Ascending aorta (tissue), 2 donors: ENCODE measurements around the gene SDF2. TPM values are rescaled to one million over a fixed set of nuclear protein-coding genes. Genes with fewer than 3 reads are reported as not detected.
"Not testable (repeated sequence)": the region's sequence is repeated elsewhere in the genome, so short reads cannot be mapped to it uniquely, and the experiment has no call there.

Source experiments
- DNase-seq, 2 donors: peaks; one replicate each; pipeline ENCODE4 v3.0.0-alpha.2; 2019; ENCODE audit warnings: low spot score in 2 of 2
- H3K27ac ChIP-seq, 2 donors: fragments of 200-600 bp; sonication (generic); one replicate each; pipeline ENCODE4 v1.5.1; 2016 to 2017; ENCODE audit warnings: mild to moderate bottlenecking in 1 of 2
- H3K27me3 ChIP-seq: fragments of 200-600 bp; sonication (generic); one replicate; pipeline ENCODE4 v1.5.1; 2017
- H3K36me3 ChIP-seq, 2 donors: fragments of 200-600 bp; sonication (generic); one replicate each; pipeline ENCODE4 v1.5.1; 2016
- H3K4me1 ChIP-seq, 2 donors: fragments of 200-600 bp; sonication (generic); one replicate each; pipeline ENCODE4 v1.5.1; 2016 to 2017; ENCODE audit warnings: mild to moderate bottlenecking in 1 of 2
- H3K4me3 ChIP-seq, 2 donors: fragments of 200-600 bp; sonication (generic); one replicate each; pipeline ENCODE4 v1.5.1; 2016 to 2017; ENCODE audit warnings: mild to moderate bottlenecking in 1 of 2
- H3K9me3 ChIP-seq, 2 donors: fragments of 200-600 bp; sonication (generic); one replicate each; pipeline ENCODE4 v1.5.1; 2016
- intact Hi-C: fragments of 100-400 bp; cut with DNase I; formaldehyde crosslinking; loops from one replicate; pipeline ENCODE4 v1.15.1; 2023
- total RNA-seq: library from RNA; depleted of rRNA; stranded (reverse); fragments of >200 nt; gene quantifications from one replicate; pipeline ENCODE4 v1.1.0, GENCODE V29; 2016
- TF ChIP-seq, protein P1 (sequence below), 3 experiments: fragments of 200-600 bp in 2 of 3; fragments of 450-650 bp in 1 of 3; sonication (generic) in 2 of 3; IDR thresholded peaks; one replicate each; pipeline ENCODE4 v1.5.1; 2016 to 2019; ENCODE audit warnings: antibody characterized with exemption in 3 of 3, mild to moderate bottlenecking in 1 of 3, moderate library complexity in 1 of 3

Gene SDF2
- total RNA-seq, 1 donor from 2014 or later: 51.9 TPM

DNA sequence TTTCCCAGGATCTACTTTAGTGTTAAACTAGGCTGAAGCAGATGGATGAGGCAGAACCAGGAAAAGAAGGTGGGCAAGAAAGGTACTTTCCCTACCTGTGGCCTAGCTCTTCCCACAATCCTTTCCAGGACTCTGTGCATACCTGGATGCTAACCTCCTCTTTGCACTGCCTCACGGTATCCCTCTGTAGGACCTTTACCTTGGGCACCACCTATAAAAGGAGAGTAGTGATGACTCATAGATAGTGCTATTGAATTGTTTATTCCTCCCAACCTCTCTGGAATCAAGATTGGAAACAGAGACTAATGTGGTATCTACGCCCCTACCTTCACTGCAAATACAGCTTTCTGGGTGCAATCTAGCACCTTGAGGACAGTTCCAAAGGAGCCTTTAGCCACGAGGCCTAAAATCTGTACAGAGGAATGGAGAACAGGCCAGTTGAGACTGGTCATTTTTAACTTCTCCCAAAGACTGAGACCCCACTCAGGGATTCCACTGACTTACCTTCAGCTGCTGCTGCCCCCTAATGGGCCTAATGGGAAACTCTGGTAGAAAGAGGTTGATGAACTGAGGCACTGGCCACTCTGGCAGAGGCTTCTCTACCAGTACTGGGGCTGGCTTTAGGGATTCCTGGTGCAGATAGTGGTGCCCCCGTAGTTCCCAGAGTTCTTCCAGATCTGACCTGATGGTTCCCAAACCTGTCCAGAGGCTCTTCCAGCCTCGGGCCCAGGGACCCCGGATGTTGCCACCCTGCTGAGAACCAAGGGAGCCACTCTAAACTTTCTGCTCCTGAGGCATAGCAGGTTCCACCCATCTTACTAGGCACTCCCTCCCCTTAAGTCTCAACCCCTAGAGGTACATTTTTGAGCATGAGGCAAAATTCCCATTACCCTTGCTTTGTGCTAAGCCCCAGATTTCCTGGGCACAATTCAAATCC is 48.5 kb downstream of the SDF2 start:
- Histone ChIP-seq H3K27ac (no peak overlapping the region), H3K27me3 (no peaks in the 10 kb centered on the region), H3K4me3 (no peak overlapping the region), H3K4me1 (no peaks in the 10 kb centered on the region), H3K9me3 (no peaks in the 10 kb centered on the region), H3K36me3 (peaks cover 41 to 43% of the 10 kb centered on the region in 2 donors)
- intact Hi-C loops: loop anchor here (2.0 kb wide), 1 partner anchor 64 kb away; no protein-coding TSS in a partner anchor
- no peak for DNase-seq
- TF ChIP-seq, protein P1, sequence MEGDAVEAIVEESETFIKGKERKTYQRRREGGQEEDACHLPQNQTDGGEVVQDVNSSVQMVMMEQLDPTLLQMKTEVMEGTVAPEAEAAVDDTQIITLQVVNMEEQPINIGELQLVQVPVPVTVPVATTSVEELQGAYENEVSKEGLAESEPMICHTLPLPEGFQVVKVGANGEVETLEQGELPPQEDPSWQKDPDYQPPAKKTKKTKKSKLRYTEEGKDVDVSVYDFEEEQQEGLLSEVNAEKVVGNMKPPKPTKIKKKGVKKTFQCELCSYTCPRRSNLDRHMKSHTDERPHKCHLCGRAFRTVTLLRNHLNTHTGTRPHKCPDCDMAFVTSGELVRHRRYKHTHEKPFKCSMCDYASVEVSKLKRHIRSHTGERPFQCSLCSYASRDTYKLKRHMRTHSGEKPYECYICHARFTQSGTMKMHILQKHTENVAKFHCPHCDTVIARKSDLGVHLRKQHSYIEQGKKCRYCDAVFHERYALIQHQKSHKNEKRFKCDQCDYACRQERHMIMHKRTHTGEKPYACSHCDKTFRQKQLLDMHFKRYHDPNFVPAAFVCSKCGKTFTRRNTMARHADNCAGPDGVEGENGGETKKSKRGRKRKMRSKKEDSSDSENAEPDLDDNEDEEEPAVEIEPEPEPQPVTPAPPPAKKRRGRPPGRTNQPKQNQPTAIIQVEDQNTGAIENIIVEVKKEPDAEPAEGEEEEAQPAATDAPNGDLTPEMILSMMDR (IDR thresholded peaks at IDR 0.05): peak; percentile 43 to 67 (median 46)

DNA sequence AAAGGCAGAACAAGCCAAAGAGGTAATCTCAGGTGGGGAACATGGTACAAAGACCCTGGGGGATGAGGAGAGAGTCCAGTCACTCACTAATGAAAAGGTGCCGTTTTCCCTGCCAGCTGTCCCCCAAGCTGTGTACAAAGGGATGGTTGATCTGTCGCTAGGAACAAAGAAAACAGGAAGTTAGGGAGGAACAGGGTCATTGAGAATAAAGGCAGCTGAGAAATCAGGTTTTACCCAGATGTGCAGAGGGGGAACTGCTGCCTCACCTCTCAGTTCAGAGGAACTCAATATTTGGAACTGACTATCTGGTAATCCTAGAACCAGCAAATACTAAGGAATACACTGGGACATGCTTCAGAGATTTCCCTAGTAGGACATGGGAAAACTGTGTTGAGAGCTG is 49.2 kb downstream of the SDF2 start:
- TF ChIP-seq, protein P1 (IDR thresholded peaks at IDR 0.05): no peak
- Histone ChIP-seq H3K4me1 (no peaks in the 10 kb centered on the region), H3K36me3 (peaks cover 34 to 37% of the 10 kb centered on the region in 2 donors), H3K9me3 (no peaks in the 10 kb centered on the region), H3K4me3 (no peak overlapping the region), H3K27ac (no peak overlapping the region), H3K27me3 (no peaks in the 10 kb centered on the region)
- DNase-seq: no peak
- intact Hi-C loops: loop anchor here (2.0 kb wide), 1 partner anchor 64 kb away; no protein-coding TSS in a partner anchor

DNA sequence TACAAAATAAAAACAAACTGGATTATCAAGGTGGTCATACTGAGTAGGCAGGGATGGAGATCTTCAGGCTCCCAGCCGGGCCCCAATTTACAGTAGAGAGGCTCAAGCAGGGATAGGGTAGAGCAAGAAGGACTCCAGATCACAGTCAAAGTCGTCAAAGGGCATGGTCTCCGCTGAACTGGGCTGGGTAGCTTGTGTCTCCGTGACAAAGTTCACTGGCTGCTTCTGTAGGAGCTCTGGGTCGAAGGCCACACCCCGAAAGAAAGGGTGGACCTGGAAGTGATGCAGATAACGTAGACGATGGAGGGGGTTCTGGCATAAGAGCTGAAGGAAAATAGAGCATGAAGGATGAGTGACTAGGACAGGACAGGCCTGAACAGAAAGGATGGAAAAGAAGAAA is 51.3 kb downstream of the SDF2 start:
- TF ChIP-seq, protein P1 (IDR thresholded peaks at IDR 0.05): no peak
- Histone ChIP-seq H3K27ac (no peak overlapping the region), H3K36me3 (peaks cover 13 to 15% of the 10 kb centered on the region in 2 donors), H3K27me3 (no peaks in the 10 kb centered on the region), H3K4me1 (no peaks in the 10 kb centered on the region), H3K4me3 (no peak overlapping the region), H3K9me3 (no peaks in the 10 kb centered on the region)
- intact Hi-C loops: loop anchor here (2.0 kb wide), 1 partner anchor 116 kb away; no protein-coding TSS in a partner anchor
- no peak for DNase-seq

DNA sequence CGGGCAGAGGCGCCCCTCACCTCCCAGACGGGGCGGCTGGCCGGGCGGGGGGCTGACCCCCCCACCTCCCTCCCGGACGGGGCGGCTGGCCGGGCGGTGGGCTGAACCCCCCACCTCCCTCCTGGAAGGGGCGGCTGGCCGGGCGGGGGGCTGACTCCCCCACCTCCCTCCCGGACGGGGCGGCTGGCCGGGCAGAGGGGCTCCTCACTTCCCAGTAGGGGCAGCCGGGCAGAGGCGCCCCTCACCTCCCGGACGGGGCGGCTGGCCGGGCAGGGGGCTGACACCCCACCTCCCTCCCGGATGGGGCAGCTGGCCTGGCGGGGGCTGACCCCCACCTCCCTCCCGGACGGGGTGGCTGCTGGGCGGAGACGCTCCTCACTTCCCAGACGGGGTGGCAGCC is 57.7 kb downstream of the SDF2 start:
- H3K4me1 ChIP-seq, H3K36me3 ChIP-seq, H3K9me3 ChIP-seq, intact Hi-C loops, DNase-seq, H3K27me3 ChIP-seq, H3K4me3 ChIP-seq, H3K27ac ChIP-seq: not testable (repeated sequence)

DNA sequence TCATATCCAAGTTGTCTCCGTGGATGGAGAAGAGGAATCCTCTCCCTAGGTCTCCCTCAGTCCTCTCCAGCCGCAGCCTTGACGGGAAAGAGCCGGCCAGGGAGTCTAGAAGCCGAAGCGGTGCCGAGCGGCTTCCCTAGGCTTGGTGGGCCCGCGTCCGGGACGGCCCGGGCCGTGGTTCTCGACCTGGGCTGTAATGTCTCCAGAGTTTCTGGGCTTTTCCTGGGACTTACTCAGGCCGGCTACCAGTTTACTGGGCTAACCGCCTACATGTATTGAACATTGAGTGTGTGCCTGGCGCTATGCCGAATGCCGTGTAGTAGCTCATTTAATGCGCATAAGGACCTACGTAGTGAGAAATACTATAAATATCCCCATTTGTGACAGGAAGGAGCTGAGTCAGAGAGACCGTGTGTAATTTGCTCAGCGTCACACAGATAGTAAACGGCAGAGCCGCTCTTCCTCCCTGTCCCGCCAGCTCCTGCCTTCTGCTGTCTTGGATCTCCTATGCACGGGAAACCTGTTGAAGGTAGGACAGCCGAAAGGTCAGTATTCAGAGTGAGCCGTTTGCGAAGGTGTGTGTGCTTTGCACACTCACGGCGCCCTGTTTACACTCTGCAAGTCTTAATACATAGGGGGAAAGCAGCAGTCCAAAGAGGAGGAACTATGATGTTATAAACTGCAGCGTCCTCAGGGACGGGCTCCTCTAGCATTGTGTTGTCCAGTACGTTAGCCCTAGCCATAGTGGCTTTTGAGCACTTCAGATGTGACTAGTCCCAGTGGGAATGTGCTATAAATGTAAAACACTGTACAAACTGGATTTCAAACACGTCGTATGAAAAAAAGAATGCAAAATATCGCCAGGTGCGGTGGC is 62.2 kb downstream of the SDF2 start:
- Histone ChIP-seq H3K9me3 (no peaks in the 10 kb centered on the region), H3K27ac (peak overlapping the region; percentile 99 to 100), H3K27me3 (no peaks in the 10 kb centered on the region), H3K4me3 (peak overlapping the region; percentile 85 to 86), H3K36me3 (no peaks in the 10 kb centered on the region), H3K4me1 (peaks cover 4 to 6% of the 10 kb centered on the region in 2 donors)
- TF ChIP-seq, protein P1 (IDR thresholded peaks at IDR 0.05): peak in 1 of 3 experiments; percentile 1
- intact Hi-C loops: loop anchor here (1.0 kb wide), 1 partner anchor 28 kb away; the partner anchor contains the start of gene PIGS
- DNase-seq: peak; percentile 24 to 85
